ENCODE data around the gene WASF3.

- TF ChIP-seq TCF7L2 (IDR thresholded peaks at IDR 0.05; ENCODE audit: borderline replicate concordance, extremely low read depth, insufficient read depth, insufficient read length) (no peak), CTCF (IDR thresholded peaks at IDR 0.05 in 2 of 3, conservative IDR thresholded peaks at IDR 0.05 in 1 of 3; ENCODE audit: borderline replicate concordance in 1 of 3, insufficient read depth in 1 of 3, low read depth in 2 of 3, low read length in 2 of 3) (no peak), POLR2A (IDR thresholded peaks at IDR 0.05; ENCODE audit: borderline replicate concordance, extremely low read depth, insufficient read depth, insufficient read length) (no peak), YY1 (IDR thresholded peaks at IDR 0.05; ENCODE audit: extremely low read depth, insufficient replicate concordance, low read depth, low read length) (no peak), ZNF274 (IDR thresholded peaks at IDR 0.05; ENCODE audit: low read depth, low read length) (no peak), POLR2AphosphoS5 (IDR thresholded peaks at IDR 0.05; ENCODE audit: low read depth, low read length) (no peak), RAD21 (IDR thresholded peaks at IDR 0.05; ENCODE audit: low read depth) (no peak), ZFX (IDR thresholded peaks at IDR 0.05) (no peak), FOSL1 (IDR thresholded peaks at IDR 0.05; ENCODE audit: low read depth) (no peak), JUND (IDR thresholded peaks at IDR 0.05) (no peak)
Observed at GRCh38 chr13:26534036-26534726, 23.3 kb upstream of the WASF3 start.
